GM18951 (cell line): Measurements from ENCODE around the gene LRRC8A.

Experiments
- POLR2A ChIP-seq: IDR thresholded peaks from 4 replicates; pipeline ENCODE4 v1.6.1; 2011; ENCODE audit warnings: mild to moderate bottlenecking; ENCODE audit not compliant: insufficient read length, insufficient read depth; ENCODE audit errors: extremely low read depth
- in situ Hi-C: fragments of 300-500 bp; cut with MboI; formaldehyde crosslinking; loops from one replicate; pipeline ENCODE4 v1.12.0; 2022; ENCODE audit warnings: low sequenced_read_pairs, mixed read lengths, inconsistent platforms; ENCODE audit not compliant: unreplicated experiment

Gene LRRC8A

DNA sequence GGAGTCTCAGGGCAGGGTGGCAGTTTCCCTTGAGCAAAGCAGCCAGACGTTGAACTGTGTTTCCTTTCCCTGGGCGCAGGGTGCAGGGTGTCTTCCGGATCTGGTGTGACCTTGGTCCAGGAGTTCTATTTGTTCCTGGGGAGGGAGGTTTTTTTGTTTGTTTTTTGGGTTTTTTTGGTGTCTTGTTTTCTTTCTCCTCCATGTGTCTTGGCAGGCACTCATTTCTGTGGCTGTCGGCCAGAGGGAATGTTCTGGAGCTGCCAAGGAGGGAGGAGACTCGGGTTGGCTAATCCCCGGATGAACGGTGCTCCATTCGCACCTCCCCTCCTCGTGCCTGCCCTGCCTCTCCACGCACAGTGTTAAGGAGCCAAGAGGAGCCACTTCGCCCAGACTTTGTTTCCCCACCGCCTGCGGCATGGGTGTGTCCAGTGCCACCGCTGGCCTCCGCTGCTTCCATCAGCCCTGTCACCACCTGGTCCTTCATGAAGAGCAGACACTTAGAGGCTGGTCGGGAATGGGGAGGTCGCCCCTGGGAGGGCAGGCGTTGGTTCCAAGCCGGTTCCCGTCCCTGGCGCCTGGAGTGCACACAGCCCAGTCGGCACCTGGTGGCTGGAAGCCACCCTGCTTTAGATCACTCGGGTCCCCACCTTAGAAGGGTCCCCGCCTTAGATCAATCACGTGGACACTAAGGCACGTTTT, 35.4 kb downstream of the LRRC8A start:
- in situ Hi-C loops: no loop called here
- no peak for TF ChIP-seq POLR2A

DNA sequence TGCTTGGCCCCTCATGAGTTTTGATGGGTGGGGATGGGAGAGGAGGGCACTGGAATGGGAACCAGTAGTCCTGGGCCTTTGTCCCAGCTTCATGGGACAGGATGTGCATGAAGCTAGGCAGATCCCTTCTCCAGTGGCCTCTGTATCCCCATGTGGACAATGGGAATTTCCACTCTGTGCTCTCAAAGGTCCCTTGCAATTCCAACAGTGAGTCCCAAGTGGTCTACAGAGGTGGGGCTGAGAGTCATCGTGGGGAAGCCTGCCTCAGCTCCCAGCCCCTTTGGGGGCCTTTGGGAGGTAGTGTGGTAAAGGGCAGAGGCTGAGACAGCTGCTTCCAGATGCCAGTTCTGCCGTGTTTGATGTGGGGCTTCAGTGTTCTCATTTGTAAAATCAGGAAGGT, 37.0 kb downstream of the LRRC8A start:
- in situ Hi-C loops: no loop called here
- no peak for TF ChIP-seq POLR2A

- in situ Hi-C loops: no loop called here
- TF ChIP-seq POLR2A: no peak
These were observed 37.6 kb downstream of the LRRC8A start for GRCh38 chr9:128919402-128920089.

DNA sequence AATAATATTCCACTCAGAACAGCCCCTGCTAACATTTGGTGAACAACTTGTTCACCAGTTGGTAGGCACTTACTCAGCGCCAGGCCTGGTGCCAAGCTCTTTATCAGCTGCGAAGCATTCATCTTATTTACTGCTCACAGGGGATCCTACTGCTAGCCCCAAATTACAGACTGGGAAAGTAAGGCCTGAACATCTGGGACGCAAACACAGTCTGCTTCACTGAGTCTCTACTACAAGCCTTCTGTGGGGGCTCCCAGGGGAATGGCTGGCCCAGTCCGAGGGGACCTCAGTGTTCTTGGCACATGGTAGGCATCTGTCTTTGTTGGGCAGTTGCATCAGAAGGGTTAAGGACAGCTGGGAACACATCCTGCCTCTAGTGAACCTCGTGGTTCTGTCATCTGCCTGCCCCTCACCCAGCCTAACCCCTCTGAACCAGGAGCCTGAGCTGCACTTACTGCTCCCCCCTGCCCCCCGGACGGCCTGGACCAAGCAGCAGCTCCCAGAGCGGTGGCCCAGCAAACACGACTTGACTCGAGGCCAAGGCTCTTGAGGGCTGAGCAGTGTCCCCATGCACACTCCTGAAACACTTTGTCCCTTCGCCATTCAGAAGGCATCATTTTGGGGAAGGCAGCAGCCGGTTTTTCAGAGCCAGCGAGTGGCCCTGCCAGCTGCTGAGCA, 38.6 kb downstream of the LRRC8A start, which contains the start of gene PHYHD1:
Gene PHYHD1 (plus strand): TSS at position 602 of the 678 bp plus-strand sequence. CDS start 1,342 bp downstream, outside the sequence.
- in situ Hi-C loops: no loop called here
- no peak for TF ChIP-seq POLR2A

DNA sequence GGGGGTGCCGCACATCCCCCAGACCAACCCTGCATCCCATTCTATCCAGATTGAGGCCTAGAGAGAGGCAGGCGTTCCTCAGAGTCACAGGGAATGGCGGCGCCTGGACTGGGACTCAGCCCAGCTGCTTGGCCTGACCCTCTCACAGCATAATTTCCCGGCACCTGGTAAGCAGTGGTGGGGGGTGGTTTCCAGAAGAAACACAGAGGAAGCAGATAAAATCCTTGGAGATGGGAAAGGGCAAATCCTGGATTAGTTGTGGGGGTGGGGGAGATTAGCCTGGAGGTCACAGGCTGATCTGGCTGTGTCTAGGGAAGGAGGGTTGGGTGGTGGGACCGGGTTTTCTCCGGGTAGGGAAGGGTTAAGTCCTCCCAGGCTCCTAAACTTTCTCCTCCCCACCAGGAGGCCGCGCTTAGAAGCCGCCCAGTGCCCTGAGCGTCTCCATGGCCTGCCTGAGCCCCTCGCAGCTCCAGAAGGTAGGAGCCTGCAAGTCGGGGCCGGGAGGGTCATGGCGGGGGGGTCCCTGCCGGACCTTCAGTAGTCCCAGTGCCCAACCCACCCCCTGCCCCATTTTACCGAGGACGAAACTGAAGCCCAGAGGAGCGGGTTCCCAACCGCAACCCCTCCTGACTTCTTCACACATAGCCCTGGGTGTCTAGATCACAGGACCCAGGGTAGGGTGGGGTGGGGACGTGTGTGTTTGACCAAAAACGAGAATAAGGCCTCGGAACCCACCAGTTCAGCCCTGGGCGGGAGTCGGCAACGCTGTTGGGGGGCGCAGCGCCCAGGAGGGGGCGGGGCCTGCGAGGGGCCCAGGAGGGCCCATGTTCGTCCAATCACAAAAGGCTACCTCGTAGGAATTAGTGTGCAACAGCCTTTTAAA, 40.2 kb downstream of the LRRC8A start:
- no peak for TF ChIP-seq POLR2A
- in situ Hi-C loops: no loop called here

DNA sequence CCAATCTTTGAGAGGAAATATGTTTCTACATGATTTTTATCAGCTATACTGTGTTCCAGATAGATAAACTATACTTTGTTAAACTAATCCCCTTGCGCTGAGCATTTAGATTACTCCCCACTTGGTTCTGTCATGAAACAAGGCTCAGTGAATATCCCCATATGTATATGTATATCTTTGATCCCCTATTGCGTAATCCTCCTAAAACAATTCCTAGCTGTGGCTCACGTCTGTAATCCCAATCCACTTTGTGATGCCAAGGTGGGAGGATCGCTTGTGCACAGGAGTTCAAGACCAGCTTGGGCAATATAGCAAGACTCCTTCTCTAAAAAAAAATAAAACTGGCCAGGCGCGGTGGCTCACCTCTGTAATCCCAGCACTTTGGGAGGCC, 41.6 kb downstream of the LRRC8A start:
- TF ChIP-seq POLR2A: no peak
- in situ Hi-C loops: no loop called here

DNA sequence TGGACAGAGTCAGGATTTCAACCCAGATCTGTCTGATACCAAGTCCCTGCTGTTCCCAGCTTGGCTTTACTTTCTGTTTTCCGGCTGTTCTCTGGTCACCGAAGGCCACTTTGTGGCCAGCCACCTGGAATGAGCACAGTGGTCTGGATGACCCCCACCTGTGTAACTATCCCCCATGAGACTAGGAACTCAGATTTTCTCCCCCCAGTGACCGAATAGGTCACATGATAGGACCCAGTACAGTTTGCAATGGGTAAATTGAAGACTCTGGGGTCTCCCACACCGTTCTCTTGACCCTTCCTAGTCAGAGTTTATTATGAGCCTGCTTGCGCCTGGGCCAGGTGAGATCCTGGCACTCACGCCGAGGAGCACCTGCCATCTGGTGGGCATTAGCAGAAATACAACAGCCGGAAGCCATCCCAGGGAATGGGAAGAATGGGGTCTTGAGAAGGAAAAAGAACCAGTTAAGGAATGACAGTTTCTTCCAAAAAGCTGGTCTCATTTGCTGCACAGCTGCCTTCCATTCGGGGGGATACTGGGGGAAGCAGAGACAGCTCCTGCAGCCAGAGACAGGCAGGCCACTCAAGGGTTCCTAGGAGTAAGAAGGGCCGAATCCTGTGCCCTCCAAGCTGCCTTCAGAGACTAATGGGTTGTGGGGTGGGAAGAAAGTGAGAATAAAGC, 45.9 kb downstream of the LRRC8A start:
- in situ Hi-C loops: loop anchor here (5.0 kb wide), 1 partner anchor 66 kb away; no protein-coding TSS in a partner anchor

GRCh38 chr9:128928624-128929023, 46.7 kb downstream of the LRRC8A start:
- in situ Hi-C loops: loop anchor here (5.0 kb wide), 1 partner anchor 66 kb away; no protein-coding TSS in a partner anchor
- no peak for TF ChIP-seq POLR2A

More for the DNA sequence above, 45.9 kb downstream of the LRRC8A start:
- no peak for TF ChIP-seq POLR2A

DNA sequence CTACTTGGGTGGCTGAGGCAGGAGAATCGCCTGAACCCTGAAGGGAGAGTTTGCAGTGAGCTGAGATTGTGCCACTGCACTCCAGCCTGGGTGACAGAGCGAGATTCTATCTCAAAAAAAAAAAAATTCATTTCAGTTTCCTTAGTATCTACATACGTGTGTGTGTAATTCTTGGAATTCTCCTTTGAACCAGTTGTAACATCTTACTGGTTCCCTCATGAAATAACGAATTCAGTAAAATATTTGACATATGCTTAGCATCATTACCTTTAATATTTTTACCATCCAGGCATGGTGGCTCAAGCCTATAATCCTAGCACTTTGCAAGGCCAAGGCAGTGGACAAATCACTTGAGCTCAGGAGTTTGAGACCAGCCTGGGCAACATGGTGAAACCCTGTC, 47.6 kb downstream of the LRRC8A start:
- in situ Hi-C loops: loop anchor here (5.0 kb wide), 1 partner anchor 67 kb away; no protein-coding TSS in a partner anchor
- no peak for TF ChIP-seq POLR2A

- in situ Hi-C loops: no loop called here
- no peak for TF ChIP-seq POLR2A
These were observed 51.8 kb downstream of the LRRC8A start for GRCh38 chr9:128933731-128934130.

DNA sequence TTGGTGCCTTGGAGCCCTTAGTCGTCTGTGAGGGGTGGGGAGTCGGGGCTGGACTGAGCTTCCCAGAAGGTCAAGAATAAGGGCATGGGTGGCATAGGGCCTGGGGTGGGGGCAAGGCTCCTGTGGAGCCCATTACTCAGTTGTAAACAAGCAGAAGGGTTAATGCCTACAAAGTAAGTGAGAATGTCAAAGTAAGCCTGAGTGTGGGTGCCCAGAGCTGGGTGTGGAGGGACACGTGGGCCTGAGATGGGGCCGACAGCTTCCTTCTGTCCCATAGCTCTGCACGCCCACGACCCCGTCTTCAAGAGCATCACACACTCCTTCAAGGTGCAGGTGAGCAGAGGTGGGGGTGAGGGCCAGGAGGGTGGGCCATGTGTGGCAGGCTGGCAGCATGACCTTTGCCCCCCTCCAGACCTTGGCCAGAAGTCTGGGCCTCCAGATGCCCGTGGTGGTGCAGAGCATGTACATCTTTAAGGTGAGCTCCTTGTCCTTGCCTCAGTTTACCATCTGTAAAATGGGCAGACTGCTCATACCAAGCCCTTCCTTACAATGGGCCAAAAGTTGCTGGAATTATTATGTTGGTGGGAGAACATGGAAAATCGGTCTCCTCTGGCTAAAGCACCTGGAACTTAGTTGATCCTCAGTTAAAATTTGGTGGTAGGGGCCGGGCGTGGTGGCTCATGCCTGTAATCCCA, 54.4 kb downstream of the LRRC8A start:
- in situ Hi-C loops: no loop called here
- TF ChIP-seq POLR2A: no peak

DNA sequence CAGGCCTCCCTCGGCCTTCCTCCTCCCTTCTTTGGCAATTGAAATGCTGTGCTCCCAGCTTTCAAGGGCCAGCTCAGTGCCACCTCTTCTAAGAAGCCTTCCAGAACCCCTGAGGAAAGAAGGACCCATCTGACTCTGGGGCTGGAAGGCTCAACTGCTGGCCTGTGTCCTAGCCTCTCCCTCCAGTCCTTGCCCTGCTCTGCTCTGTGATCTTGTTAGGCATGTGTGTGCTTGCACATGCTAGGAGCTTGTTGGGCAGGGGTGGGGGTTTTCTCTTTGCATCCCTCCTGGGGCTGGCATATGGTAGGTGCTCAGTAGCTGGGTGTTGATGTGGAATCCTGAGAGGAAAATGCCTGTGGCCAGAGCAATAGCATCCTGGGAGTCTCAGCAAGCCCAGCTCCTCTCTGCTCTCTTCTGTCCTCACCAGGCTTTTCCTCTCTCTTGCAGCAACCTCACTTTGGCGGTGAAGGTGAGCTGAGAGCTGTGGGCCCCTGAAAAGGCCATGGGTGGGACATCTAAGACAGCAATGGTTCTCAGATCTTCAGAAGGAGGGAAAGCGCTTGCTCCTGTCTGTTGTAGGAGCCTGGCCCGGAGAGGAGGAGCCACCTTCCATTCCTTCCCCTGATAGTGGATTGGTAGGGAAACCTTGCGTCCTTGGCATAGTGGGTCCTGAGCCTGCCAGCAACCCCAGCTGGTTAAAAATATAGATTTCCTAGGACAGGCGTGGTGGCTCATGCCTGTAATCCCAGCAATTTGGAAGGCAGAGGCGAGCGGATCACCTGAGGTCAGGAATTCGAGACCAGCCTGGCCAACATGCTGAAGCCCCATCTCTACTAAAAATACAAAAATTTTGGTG, 55.6 kb downstream of the LRRC8A start:
- in situ Hi-C loops: no loop called here
- TF ChIP-seq POLR2A: no peak
